Embryonic facial prominence (tissue), 1 donor: ENCODE data around the gene ERP44.

ENCODE experiments used
- DNase-seq: peaks from one replicate; pipeline ENCODE4 v3.0.0-alpha.2; 2016; ENCODE audit errors: extremely low spot score

The ERP44 gene

DNA sequence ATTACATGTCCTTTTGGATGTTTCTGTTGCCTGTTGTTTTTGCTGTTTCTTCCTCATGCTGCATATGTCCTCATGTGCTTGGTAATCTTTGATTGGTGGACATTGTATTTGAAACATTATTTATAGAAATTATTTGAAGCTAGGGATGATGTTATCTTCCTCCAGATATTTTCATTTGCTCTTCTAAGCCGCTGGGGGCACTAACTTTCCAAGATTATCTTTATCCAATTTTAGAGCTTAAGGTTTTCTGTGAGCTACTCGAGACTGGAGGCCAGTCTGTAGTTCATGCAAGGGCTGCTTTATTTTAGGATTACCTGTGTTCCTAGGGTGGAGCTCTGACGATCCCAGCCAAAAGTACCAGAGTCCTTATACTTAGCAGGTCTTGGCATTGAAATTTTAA is 151.4 kb downstream of the ERP44 start:
- no peak for DNase-seq

DNA sequence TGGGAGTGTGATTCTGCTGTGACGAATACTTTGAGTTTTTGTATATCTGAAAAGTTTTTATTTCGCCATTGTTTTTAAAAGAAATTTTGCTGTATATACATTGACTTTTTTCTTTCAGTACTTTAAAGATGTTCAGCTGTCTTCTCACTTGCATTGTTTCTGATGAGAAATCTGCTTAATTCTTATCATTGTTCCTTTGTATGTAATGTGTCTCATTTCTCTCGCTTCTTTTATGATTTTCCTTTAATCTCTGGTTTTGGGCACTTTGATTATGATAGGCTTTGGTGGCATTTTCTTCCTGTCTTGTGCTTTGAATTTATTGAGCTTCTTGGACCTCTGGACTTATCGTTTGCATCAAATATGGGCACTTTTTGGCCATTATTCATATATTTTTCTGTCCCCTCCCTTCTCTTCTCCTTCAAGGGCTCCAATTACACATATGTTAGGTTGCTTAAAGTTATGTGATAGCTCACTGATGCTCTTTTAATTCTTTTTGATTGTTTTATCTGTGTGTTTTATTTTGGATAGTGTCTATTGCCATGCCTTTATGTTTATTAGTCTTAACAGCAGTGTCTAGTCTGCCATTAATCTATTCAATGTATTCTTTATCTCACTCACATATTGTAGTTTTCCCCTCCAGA is 161.7 kb downstream of the ERP44 start:
- no peak for DNase-seq

DNA sequence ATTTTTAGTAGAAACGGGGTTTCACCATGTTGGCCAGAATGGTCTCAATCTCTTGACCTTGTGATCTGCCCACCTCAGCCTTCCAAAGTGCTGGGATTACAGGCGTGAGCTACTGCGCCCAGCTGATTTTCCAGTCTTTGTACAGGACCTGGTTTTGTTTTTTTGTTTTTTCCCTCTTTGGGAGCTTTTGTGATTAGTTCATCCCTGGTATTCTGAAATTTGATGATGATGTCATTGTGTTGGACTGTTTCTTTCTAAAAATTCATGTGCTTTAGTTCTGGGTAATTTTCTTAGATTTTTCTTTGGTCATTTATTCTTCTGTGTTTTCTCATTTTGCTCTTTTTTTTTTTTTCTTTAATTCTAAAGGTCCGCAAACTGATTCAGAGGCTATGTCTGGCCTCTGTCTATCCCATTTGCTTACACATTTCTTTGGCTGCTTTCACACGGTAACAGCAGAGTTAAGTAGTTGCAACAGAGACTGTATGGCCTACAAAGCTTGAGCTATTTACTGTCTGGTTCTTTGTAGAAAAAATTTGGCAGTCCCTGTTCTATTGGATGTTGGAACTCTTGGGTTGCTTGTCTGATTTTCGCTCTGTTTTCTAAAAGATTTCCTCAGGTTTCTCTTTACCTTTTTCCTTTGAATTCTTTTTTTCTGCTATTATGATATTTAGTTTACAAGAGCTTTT is 167.5 kb downstream of the ERP44 start:
- DNase-seq = no peak

DNA sequence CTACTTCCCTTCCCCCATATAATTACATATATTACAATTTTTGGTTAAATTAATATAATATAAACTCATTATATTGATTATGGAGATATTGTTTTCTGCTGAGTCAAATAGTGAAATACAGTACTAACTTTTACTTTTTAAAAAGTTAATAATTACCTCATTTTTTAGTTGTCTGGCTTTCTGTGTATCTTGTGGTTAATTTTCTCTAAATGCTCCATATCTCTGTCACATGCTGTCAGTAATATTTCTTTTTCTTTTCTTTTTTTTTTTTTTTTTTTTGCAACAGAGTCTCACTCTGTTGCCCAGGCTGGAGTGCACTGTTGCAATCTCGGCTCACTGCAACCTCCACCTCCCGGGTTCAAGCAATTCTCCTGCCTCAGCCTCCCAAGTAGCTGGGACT is 169.1 kb downstream of the ERP44 start:
- DNase-seq = no peak
